K562 (cell line): ENCODE measurements around the gene CEACAM7. TPM values are rescaled to one million over a fixed set of nuclear protein-coding genes. Genes with fewer than 3 reads are reported as not detected.

Experiments
- FOXP1 ChIP-seq: sonication (generic); formaldehyde crosslinking; IDR thresholded peaks from 2 replicates; pipeline ENCODE4 v1.8.0; 2022; ENCODE audit warnings: mild to moderate bottlenecking, missing genetic modification reagents
- GATA2 ChIP-seq: sonication (generic); formaldehyde crosslinking; IDR thresholded peaks from 2 replicates; pipeline ENCODE4 v1.4.0; 2020; ENCODE audit warnings: mild to moderate bottlenecking, missing genetic modification reagents
- MCM3 ChIP-seq: fragments of 450-650 bp; IDR thresholded peaks from 2 replicates; pipeline ENCODE4 v1.6.1; 2016
- OTX1 ChIP-seq: fragments of 450-650 bp; formaldehyde crosslinking; IDR thresholded peaks from 2 replicates; pipeline ENCODE4 v1.4.0; 2022; ENCODE audit warnings: mild to moderate bottlenecking
- POLR2B ChIP-seq: fragments of 450-650 bp; IDR thresholded peaks from 2 replicates; pipeline ENCODE4 v1.6.1; 2018; ENCODE audit warnings: low read depth; ENCODE audit not compliant: partially characterized antibody
- SAP30 ChIP-seq: fragments of 200-600 bp; sonication (generic); IDR thresholded peaks from 2 replicates; pipeline ENCODE4 v1.6.1; 2012; ENCODE audit warnings: borderline replicate concordance, low read depth, mild to moderate bottlenecking, moderate library complexity, low read length, control low read depth, inconsistent platforms; ENCODE audit not compliant: insufficient read depth, poor library complexity, severe bottlenecking
- SMAD3 ChIP-seq: fragments of 450-650 bp; formaldehyde crosslinking; conservative IDR thresholded peaks from 2 replicates; pipeline ENCODE4 v1.4.0; 2020; ENCODE audit warnings: mild to moderate bottlenecking
- THRA ChIP-seq: fragments of 450-650 bp; IDR thresholded peaks from 2 replicates; pipeline ENCODE4 v1.6.1; 2017; ENCODE audit warnings: mild to moderate bottlenecking, moderate library complexity
- WHSC1 ChIP-seq: IDR thresholded peaks from one replicate; pipeline ENCODE4 v1.6.1; 2012; ENCODE audit warnings: low read length, control low read depth, inconsistent platforms
- ZBTB8A ChIP-seq: fragments of 450-650 bp; IDR thresholded peaks from 2 replicates; pipeline ENCODE4 v1.6.1; 2018; ENCODE audit warnings: mild to moderate bottlenecking, moderate library complexity; ENCODE audit not compliant: partially characterized antibody
- ZNF445 ChIP-seq: fragments of 250-450 bp; sonication (Bioruptor Pico); IDR thresholded peaks from 2 replicates; pipeline ENCODE4 v1.4.0; 2020; ENCODE audit warnings: low read depth, mild to moderate bottlenecking, moderate library complexity
- ZNF592 ChIP-seq: fragments of 450-650 bp; IDR thresholded peaks from 2 replicates; pipeline ENCODE4 v1.6.1; 2017; ENCODE audit warnings: antibody characterized with exemption, mild to moderate bottlenecking
- polyA plus RNA-seq, 8 experiments: library from polyadenylated mRNA; depleted of rRNA in 4 of 8; stranded (reverse) in 5 of 8; unstranded in 3 of 8; fragments of >200 nt; fragmentation: Nextera tagmentation in 2 of 8; fragmentation: Illumina TruSeq in 1 of 8; extraction: Ambion mirVana in 2 of 8; extraction: Trizol in 1 of 8; gene quantifications; 2 replicates each; pipeline versions ENCODE4 v1.2.1 to v1.2.3, GENCODE V29; 2011 to 2014; ENCODE audit warnings: inconsistent platforms in 1 of 8, missing spikeins in 1 of 8
- total RNA-seq, 7 experiments: library from RNA; depleted of rRNA in 6 of 7; stranded (reverse); fragments of >200 nt in 6 of 7; fragmentation: Illumina TruSeq in 2 of 7; extraction: Trizol in 2 of 7; gene quantifications; 2 replicates each; pipeline versions ENCODE4 v1.2.1 to v1.2.3, GENCODE V29; 2011 to 2021; ENCODE audit warnings: low replicate concordance in 1 of 7
- TF ChIP-seq, protein P1 (sequence below), 2 experiments: fragments of 450-650 bp; IDR thresholded peaks; 2 replicates each; pipeline ENCODE4 v1.6.1; 2016
- TF ChIP-seq, protein P2 (sequence below): sonication (generic); formaldehyde crosslinking; IDR thresholded peaks from 2 replicates; pipeline ENCODE4 v1.8.1; 2022; ENCODE audit warnings: missing genetic modification reagents
- TF ChIP-seq, protein P3 (sequence below), 3 experiments: fragments of 200-800 bp in 1 of 3; sonication (Bioruptor generic) in 1 of 3; sonication (generic) in 1 of 3; formaldehyde crosslinking in 1 of 3; IDR thresholded peaks; 2 replicates each; pipeline versions ENCODE4 v1.6.1 to v1.8.0; 2016 to 2022; ENCODE audit warnings: mild to moderate bottlenecking in 2 of 3, missing compliant biosample characterization in 2 of 3, missing genetic modification characterization in 2 of 3, missing genetic modification reagents in 1 of 3

Gene CEACAM7
- total and polyA plus RNA-seq, 9 of the 15 experiments (the other 6 are each of a cell fraction or from before 2014, with no cell fraction given): not detected

DNA sequence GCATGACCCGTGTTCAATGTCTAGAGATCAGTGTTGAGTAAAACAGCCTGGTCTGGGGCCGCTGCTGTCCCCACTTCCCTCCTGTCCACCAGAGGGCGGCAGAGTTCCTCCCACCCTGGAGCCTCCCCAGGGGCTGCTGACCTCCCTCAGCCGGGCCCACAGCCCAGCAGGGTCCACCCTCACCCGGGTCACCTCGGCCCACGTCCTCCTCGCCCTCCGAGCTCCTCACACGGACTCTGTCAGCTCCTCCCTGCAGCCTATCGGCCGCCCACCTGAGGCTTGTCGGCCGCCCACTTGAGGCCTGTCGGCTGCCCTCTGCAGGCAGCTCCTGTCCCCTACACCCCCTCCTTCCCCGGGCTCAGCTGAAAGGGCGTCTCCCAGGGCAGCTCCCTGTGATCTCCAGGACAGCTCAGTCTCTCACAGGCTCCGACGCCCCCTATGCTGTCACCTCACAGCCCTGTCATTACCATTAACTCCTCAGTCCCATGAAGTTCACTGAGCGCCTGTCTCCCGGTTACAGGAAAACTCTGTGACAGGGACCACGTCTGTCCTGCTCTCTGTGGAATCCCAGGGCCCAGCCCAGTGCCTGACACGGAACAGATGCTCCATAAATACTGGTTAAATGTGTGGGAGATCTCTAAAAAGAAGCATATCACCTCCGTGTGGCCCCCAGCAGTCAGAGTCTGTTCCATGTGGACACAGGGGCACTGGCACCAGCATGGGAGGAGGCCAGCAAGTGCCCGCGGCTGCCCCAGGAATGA is 18.9 kb upstream of the CEACAM7 start (continued):
- TF ChIP-seq, protein P1, sequence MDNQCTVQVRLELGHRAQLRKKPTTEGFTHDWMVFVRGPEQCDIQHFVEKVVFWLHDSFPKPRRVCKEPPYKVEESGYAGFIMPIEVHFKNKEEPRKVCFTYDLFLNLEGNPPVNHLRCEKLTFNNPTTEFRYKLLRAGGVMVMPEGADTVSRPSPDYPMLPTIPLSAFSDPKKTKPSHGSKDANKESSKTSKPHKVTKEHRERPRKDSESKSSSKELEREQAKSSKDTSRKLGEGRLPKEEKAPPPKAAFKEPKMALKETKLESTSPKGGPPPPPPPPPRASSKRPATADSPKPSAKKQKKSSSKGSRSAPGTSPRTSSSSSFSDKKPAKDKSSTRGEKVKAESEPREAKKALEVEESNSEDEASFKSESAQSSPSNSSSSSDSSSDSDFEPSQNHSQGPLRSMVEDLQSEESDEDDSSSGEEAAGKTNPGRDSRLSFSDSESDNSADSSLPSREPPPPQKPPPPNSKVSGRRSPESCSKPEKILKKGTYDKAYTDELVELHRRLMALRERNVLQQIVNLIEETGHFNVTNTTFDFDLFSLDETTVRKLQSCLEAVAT (IDR thresholded peaks at IDR 0.05): peak in 1 of 2 experiments; percentile 97; a peak in 2 of 4 replicates
- TF ChIP-seq, protein P2, sequence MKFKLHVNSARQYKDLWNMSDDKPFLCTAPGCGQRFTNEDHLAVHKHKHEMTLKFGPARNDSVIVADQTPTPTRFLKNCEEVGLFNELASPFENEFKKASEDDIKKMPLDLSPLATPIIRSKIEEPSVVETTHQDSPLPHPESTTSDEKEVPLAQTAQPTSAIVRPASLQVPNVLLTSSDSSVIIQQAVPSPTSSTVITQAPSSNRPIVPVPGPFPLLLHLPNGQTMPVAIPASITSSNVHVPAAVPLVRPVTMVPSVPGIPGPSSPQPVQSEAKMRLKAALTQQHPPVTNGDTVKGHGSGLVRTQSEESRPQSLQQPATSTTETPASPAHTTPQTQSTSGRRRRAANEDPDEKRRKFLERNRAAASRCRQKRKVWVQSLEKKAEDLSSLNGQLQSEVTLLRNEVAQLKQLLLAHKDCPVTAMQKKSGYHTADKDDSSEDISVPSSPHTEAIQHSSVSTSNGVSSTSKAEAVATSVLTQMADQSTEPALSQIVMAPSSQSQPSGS (CRISPR knock-in tag): no peak
- TF ChIP-seq POLR2B: no peak
- TF ChIP-seq MCM3: no peak
- TF ChIP-seq THRA: no peak
- TF ChIP-seq, protein P3, sequence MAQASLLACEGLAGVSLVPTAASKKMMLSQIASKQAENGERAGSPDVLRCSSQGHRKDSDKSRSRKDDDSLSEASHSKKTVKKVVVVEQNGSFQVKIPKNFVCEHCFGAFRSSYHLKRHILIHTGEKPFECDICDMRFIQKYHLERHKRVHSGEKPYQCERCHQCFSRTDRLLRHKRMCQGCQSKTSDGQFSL (CRISPR knock-in tag; IDR thresholded peaks at IDR 0.05): no peak
- TF ChIP-seq, protein P3 (tag; IDR thresholded peaks at IDR 0.05): no peak
- no peak for TF ChIP-seq ZNF445 (CRISPR knock-in tag)
- TF ChIP-seq ZBTB8A: no peak
- no peak for TF ChIP-seq OTX1 (CRISPR knock-in tag)
- TF ChIP-seq FOXP1 (CRISPR knock-in tag): no peak
- no peak for TF ChIP-seq SAP30
- TF ChIP-seq ZNF592: peak; percentile 73; the same call in 1 of the 2 replicates
- TF ChIP-seq SMAD3: no peak
- no peak for TF ChIP-seq GATA2 (CRISPR knock-in tag)
- TF ChIP-seq WHSC1: no peak
